GM20431 (cell line): ENCODE measurements around the gene ARID5B.
"Not testable (repeated sequence)": the region's sequence is repeated elsewhere in the genome, so short reads cannot be mapped to it uniquely, and the experiment has no call there.

Experiments used
- in situ Hi-C: fragments of 300-500 bp; cut with MseI, MboI; formaldehyde crosslinking; loops from one replicate; pipeline ENCODE4 v1.15.0; 2020; ENCODE audit warnings: low sequenced_read_pairs; ENCODE audit not compliant: unreplicated experiment

The ARID5B gene

GRCh38 chr10:61900829-61901792, at the start of gene ARID5B:
TSS of gene ARID5B (plus strand) at chr10:61901699. CDS start at chr10:61901710, 11 bp downstream.
- in situ Hi-C loops = loop anchor here (25.0 kb wide), 1 partner anchor 111 kb away; no protein-coding TSS in a partner anchor

- in situ Hi-C loops = no loop called here
Observed at GRCh38 chr10:61852261-61852660, 49.2 kb upstream of the ARID5B start.

GRCh38 chr10:61855771-61856170, 45.7 kb upstream of the ARID5B start:
- in situ Hi-C loops = no loop called here

GRCh38 chr10:61857746-61858145, 43.8 kb upstream of the ARID5B start:
- in situ Hi-C loops = no loop called here

- in situ Hi-C loops = no loop called here
Observed at GRCh38 chr10:61859786-61860185, 41.7 kb upstream of the ARID5B start.

- in situ Hi-C loops = no loop called here
Observed at GRCh38 chr10:61860964-61861758, 40.3 kb upstream of the ARID5B start.

- in situ Hi-C loops = no loop called here
Observed at GRCh38 chr10:61863981-61864380, 37.5 kb upstream of the ARID5B start.

GRCh38 chr10:61866700-61867368, 34.7 kb upstream of the ARID5B start:
- in situ Hi-C loops = no loop called here

- in situ Hi-C loops = not testable (repeated sequence)
Observed at GRCh38 chr10:61867374-61867773, 34.1 kb upstream of the ARID5B start.

GRCh38 chr10:61867817-61868216, 33.7 kb upstream of the ARID5B start:
- in situ Hi-C loops = not testable (repeated sequence)

- in situ Hi-C loops = no loop called here
Observed at GRCh38 chr10:61869041-61869675, 32.3 kb upstream of the ARID5B start.

- in situ Hi-C loops = no loop called here
Observed at GRCh38 chr10:61869774-61870525, 31.5 kb upstream of the ARID5B start.

GRCh38 chr10:61870526-61870895, 31.0 kb upstream of the ARID5B start:
- in situ Hi-C loops = no loop called here

GRCh38 chr10:61871487-61871886, 30.0 kb upstream of the ARID5B start:
- in situ Hi-C loops = no loop called here

GRCh38 chr10:61877887-61878739, 23.4 kb upstream of the ARID5B start:
- in situ Hi-C loops = loop anchor here (25.0 kb wide), 1 partner anchor 384 kb away; the partner anchor contains the start of gene RTKN2

GRCh38 chr10:61878740-61879068, 22.8 kb upstream of the ARID5B start:
- in situ Hi-C loops = loop anchor here (25.0 kb wide), 1 partner anchor 384 kb away; the partner anchor contains the start of gene RTKN2

- in situ Hi-C loops = loop anchor here (25.0 kb wide), 1 partner anchor 380 kb away; the partner anchor contains the start of gene RTKN2
Observed at GRCh38 chr10:61882621-61883370, 18.7 kb upstream of the ARID5B start.
